Superior temporal gyrus (tissue), 1 donor: ENCODE results near the gene KRT73.

Source experiments
- DNase-seq: peaks from one replicate; pipeline ENCODE4 v3.0.0-alpha.2; 2016; ENCODE audit errors: extremely low spot score

The KRT73 gene

DNA sequence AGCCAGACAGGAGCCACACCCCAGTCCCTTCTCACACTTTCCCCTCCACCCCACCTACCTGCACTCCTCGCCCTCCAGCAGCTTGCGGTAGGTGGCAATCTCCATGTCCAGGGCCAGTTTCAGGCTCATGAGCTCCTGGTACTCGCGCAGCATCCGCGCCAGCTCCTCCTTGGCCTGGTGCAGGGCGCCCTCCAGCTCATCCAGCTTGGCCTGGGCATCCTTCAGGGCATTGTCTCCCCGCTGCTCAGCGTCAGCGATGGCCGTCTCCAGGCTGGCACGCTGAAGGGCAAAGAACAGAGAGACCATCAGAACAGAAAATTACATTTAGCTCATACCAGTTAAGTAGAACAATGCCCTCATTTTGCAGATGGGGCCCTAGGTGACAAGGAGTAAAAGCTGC lies 50.2 kb downstream of the KRT73 start:
- DNase-seq, result peak; percentile 30

DNA sequence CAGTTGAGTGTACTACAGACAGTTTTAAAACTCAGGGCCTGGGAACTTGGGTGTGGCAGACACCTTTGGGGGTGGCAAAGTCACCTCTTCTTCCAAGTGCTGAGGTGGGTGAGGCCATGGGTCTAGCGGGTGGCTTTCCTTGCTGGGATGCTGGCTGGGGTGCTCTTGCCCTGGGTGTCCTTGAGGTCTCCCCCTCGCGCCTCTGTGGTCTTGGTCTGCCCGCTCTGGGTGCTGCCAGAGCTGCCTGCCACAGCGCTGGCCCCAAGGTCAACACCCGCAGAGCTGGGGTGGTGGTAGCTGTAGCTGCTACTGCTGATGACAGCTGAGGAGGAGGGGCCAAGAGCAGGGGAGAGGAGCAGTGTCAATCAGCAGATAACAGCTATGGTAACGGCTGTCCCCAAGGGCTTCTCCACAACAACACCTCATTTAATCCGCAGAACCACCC lies 51.5 kb downstream of the KRT73 start:
- DNase-seq, result no peak

DNA sequence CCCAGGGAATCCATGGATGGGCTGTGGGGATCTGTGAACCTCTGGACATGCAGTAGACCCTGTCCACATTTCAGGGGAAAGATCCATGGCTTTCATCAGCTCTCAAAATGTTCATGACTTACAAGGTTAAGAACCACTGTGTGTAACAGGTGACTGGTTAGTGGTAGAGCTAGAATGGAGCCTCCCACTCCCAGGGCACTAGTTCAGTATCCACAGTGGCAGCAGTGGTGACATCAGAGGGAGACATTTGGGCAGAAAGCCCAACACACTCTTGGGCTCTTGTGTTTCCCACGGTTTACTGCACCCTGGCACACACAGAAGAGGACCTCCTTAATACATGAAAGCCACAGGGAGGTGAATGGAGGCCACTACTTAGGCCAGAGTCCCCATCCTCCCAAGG lies 53.8 kb downstream of the KRT73 start:
- DNase-seq, result no peak

DNA sequence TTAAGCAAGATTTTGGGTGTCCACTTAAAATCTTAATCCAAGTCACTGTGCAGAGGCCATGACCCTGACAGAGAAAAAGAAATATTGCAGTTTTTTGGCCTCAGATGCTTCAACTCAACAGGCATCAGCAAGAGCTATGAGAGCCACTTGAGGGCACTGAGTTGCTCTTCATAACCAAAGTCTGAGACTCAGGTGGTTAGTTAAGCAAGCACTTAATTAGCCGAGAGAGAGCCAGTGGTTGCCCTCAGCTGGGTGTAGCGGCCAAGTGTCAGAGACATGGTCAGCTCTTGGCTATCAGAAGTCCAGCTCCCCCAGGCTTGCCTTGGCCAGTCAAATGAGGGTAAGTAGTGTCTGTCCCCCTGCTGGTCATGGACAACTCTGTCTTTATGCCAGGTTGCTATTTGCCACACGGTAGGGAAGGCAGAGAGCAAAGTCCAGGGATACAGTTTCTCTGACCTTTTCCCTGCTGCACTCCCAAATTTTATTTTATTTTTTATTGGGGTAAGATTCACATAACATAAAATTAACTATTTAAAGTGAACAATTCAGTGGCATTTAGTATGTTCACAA lies 56.4 kb downstream of the KRT73 start:
- no peak for DNase-seq

DNA sequence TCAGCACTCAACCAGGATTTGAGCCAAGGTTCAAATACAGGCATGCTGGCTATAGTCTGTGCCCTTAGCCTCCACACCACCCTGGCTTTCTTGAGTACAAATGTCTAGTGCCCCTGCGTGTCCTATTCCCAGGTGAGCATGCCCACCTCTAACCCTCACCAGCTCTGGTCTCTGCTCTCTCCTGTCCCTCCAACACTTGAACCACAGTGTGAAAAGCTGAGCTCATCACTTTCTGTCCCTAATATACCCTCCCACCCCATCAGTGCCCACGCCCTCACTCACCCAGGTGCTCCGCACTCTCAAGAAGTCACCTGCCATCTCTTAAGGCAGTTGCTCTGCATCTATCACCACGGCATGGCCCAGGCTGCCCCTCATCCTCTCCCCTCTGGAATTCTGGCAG lies 58.4 kb downstream of the KRT73 start:
- DNase-seq, result no peak

DNA sequence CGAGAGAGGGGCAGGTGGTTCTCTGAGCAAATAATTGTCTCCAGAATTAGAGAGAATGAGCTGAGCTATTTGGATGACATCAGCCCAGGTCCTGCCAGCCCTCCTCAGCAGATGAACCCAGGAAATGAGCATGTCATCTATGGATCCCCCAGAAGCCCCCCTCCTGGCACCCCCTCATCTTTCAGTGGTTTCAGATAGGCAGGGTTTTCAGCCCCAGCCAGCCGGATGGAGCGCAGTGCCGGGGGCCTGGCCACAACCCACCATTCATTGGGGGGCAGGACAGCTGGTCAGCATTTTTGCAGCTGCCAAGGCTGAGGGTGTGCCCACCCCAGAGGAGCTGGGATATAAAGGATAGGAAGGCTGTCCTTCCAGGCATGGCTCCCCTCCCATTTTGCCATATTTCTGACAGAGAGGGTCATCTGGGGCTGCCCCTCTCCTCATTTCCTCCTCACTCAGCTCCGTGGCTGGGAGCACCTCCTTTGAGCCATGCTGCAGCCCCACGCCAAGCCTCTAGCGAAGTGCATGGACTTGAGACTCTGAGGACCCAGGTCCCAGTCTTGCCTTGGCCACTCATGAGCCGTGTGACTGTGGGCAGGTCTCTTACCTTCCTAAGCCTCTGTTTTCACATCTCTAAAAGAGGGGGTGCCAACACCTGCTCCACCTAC lies 59.4 kb downstream of the KRT73 start:
- DNase-seq, result no peak
